Measurements from ENCODE around the gene KIF6.
"Not testable (repeated sequence)": the region's sequence is repeated elsewhere in the genome, so short reads cannot be mapped to it uniquely, and the experiment has no call there.

The KIF6 gene

DNA sequence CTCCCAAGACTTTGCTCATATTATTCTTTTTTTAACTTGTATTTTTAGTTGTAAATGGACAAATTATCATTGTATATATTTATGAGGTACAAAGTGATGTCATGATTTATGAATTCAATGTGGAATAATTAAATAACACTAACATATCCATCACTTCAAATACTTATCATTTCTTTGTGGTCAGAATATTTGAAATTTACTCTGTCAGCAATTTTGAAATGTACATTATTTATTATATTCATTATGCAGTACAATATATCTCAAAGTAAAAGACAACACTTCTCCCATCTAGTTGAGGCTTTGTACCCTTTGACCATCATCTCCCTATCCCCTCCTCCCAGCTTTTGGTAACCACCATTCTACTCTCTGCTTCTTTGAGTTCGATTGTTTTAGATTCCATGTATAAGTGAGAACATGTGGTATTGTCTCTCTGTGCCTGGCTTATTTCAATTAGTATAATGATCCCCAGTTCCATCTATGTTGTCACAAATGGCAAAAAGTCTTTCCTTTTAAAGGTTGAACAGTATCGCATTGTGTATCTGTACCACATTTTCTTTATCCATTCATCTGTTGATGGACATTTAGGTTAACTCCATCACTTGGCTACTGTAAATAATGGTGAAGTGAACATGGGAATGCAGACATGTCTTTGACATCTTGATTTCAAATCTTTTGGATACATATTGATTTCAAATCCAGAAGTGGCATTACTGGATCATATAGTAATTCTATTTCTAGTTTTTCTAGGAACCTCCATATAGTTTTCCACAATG, 197.2 kb downstream of the KIF6 start:
- Histone ChIP-seq H3K36me3 (no peaks in the 10 kb centered on the region), H3K4me1 (peaks cover 17 to 29% (median 25%) of the 10 kb centered on the region in 10 experiments), H3K27ac (no peak overlapping the region), H3K4me3 (no peak overlapping the region), H3K9ac (no peak overlapping the region), H3K4me2 (no peak overlapping the region), H3K9me3 (replicated peaks in 1 of 11) (peaks cover 6 to 14% (median 9%) of the 10 kb centered on the region in 11 experiments), H3K27me3 (no peaks in the 10 kb centered on the region), H4K20me1 (no peaks in the 10 kb centered on the region)
- TF ChIP-seq Cebpa-rat (IDR thresholded peaks at IDR 0.05) = no peak

DNA sequence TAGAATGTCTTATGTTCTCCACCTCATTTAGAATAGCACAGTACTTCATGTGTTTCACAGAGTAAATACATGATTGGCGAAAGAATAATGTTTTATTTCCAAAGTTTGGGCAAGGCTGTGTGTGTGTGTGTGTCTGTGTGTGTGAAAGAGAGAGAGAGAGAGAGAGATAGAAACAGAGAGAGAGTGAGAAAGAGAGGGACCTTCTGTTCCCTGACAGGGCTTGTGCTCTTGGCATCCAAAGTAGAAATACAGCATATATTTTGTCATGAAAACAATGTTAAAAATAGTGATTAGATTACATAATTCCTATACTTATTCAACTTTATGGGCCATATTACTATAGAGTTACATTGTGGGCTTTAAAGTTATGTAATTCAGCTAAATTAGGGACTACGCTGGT, 201.2 kb downstream of the KIF6 start:
- no peak for TF ChIP-seq Cebpa-rat (IDR thresholded peaks at IDR 0.05)
- Histone ChIP-seq H3K9me3 (replicated peaks in 1 of 11) (peaks cover 0 to 2% (median 0%) of the 10 kb centered on the region in 11 experiments; a peak in 1 of 22 replicates), H3K4me3 (no peak overlapping the region), H3K4me1 (no peaks in the 10 kb centered on the region; a peak in 1 of 20 replicates), H3K4me2 (no peak overlapping the region), H4K20me1 (no peaks in the 10 kb centered on the region), H3K27ac (no peak overlapping the region), H3K36me3 (no peaks in the 10 kb centered on the region), H3K9ac (no peak overlapping the region), H3K27me3 (no peaks in the 10 kb centered on the region)

DNA sequence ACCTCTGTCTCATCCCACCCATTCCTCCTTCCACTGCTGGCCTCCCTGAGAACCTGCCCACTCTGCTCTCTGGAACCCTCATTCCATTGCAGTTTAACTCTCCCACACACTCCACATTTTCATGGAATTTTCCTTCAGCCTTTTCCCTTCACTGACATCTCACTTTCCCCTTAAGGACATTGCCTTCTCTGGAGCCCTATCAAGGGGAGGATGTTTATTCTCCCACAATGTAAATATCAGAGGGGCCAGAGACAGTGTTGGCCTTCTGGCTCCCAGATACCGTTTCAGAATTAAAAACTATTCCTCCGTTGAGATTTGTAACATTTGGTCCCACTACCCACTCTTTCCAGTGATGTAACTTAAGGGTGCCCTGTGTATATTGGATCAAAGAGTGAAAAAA, 203.2 kb downstream of the KIF6 start:
- no peak for TF ChIP-seq Cebpa-rat (IDR thresholded peaks at IDR 0.05)
- no peaks in the 10 kb centered on the region for H3K27me3 ChIP-seq
- H3K4me2 ChIP-seq = no peak overlapping the region
- no peak overlapping the region for H3K9ac ChIP-seq
- H4K20me1 ChIP-seq = no peaks in the 10 kb centered on the region
- no peak overlapping the region for H3K4me3 ChIP-seq
- no peaks in the 10 kb centered on the region for H3K4me1 ChIP-seq
- no peaks in the 10 kb centered on the region for H3K36me3 ChIP-seq
- no peak overlapping the region for H3K27ac ChIP-seq
- no peaks in the 10 kb centered on the region for H3K9me3 ChIP-seq (replicated peaks in 1 of 11)

DNA sequence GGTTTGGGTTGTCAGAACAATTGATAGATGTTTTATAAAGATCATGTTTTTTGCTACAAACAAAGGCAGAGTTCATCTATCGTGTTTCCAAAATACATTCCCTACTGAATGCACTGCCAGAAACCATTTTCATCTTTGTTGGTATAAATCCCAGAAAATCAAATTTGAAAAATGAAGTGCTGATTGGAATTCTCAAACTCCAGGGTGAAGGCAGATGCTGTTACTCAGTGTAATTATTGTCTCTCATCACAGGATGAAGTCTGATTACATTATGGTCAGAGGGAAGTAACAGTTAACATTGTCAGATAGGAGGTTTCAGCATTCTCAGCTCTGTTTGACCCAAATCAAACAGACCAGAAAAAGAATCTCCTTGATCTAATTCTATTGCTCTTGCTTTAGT, 204.3 kb downstream of the KIF6 start:
- no peak for TF ChIP-seq Cebpa-rat (IDR thresholded peaks at IDR 0.05)
- no peaks in the 10 kb centered on the region for H3K36me3 ChIP-seq
- no peak overlapping the region for H3K27ac ChIP-seq
- H4K20me1 ChIP-seq = no peaks in the 10 kb centered on the region
- H3K27me3 ChIP-seq = no peaks in the 10 kb centered on the region
- no peaks in the 10 kb centered on the region for H3K4me1 ChIP-seq
- no peak overlapping the region for H3K9ac ChIP-seq
- no peak overlapping the region for H3K4me2 ChIP-seq
- H3K9me3 ChIP-seq (replicated peaks in 1 of 11) = no peaks in the 10 kb centered on the region
- no peak overlapping the region for H3K4me3 ChIP-seq

DNA sequence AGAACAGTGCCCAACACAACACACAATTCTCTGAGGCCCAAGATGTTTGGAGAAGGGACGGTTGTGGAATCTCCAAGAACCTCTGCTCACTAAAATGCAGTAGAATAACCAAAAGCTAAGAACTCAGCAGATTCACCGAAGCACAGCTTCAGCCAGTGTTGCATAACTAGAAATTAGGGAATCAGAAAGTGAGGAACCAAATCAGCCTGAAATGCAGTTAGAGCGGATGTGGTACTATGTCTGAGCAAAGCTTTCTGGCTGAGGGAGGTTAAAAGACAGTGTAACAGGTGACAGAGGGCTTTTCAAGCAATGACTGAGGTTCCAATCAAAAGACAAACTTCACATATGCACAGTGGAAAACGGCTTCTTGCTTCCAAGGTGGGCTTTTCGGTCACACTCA, 204.8 kb downstream of the KIF6 start:
- Histone ChIP-seq H3K9me3 (replicated peaks in 1 of 11) (no peaks in the 10 kb centered on the region), H3K27ac (no peak overlapping the region), H3K4me3 (no peak overlapping the region), H4K20me1 (no peaks in the 10 kb centered on the region), H3K36me3 (no peaks in the 10 kb centered on the region), H3K4me1 (no peaks in the 10 kb centered on the region), H3K4me2 (no peak overlapping the region), H3K27me3 (no peaks in the 10 kb centered on the region), H3K9ac (no peak overlapping the region)
- TF ChIP-seq Cebpa-rat (IDR thresholded peaks at IDR 0.05) = no peak

DNA sequence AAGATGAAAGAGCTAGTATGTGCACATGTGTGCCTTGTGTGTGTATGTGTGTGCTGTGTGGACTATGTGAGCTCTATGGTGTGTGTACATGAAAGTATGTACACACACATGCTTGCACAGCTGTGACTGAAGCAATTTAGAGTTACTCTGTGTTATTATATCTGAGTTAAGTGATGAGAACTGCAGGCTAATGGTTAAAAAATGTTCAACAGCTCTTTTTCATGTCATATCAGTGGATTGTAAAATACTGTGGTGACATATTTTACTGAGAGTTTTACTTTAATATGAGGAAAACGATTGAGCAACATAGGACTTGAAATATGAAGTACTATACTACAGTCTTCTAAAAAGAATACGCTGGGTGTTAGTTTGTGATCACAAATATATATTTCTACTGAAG, 207.0 kb downstream of the KIF6 start:
- TF ChIP-seq Cebpa-rat (IDR thresholded peaks at IDR 0.05) = no peak

DNA sequence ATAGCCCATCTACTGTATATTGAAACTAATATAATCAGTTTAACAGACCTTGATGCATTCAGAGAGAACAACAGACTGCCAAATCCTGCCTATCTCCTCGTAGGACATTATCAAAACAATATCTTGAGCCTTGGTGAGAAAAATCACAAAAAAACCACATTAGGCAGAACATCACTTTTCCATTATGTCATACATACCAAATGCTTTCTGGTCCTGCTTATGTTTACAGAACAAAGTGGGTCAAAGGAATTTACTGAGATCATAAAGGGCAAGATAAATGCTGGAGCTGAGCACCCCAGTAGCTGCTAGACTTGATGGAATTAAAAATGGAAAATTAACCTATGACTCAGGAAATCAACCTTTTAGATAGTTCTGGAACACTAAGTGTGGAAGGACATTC, 207.5 kb downstream of the KIF6 start:
- Histone ChIP-seq H3K4me1 (no peaks in the 10 kb centered on the region), H3K27ac (no peak overlapping the region), H3K4me2 (no peak overlapping the region), H3K9me3 (replicated peaks in 1 of 11) (no peaks in the 10 kb centered on the region), H3K4me3 (no peak overlapping the region), H3K9ac (no peak overlapping the region), H3K36me3 (no peaks in the 10 kb centered on the region), H3K27me3 (no peaks in the 10 kb centered on the region), H4K20me1 (no peaks in the 10 kb centered on the region)
- TF ChIP-seq Cebpa-rat (IDR thresholded peaks at IDR 0.05) = no peak

More for the DNA sequence above, 207.0 kb downstream of the KIF6 start:
- Histone ChIP-seq H4K20me1 (no peaks in the 10 kb centered on the region), H3K4me1 (no peaks in the 10 kb centered on the region), H3K9me3 (replicated peaks in 1 of 11) (no peaks in the 10 kb centered on the region), H3K4me3 (no peak overlapping the region), H3K36me3 (no peaks in the 10 kb centered on the region), H3K27ac (no peak overlapping the region), H3K4me2 (no peak overlapping the region), H3K9ac (no peak overlapping the region), H3K27me3 (no peaks in the 10 kb centered on the region)

DNA sequence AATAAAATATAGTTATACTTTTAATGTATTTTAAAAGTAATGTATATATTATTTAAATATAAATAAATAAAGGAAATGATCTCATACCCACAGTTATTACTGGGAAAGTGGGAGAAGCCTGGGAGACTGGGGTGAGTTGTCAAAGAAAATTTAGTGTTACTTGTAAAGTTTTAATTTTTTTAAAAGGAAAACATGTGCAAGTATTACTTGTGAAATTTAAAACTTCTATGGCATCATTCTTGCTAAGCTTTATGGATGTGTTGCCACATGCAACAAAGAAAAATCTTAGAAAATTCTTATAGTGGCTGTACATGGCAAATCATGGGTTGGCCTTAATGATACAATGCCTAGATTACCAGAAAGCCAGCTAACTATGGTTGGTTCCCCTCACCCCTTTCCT, 208.7 kb downstream of the KIF6 start:
- no peak for TF ChIP-seq Cebpa-rat (IDR thresholded peaks at IDR 0.05)
- Histone ChIP-seq H3K27ac (no peak overlapping the region), H4K20me1 (no peaks in the 10 kb centered on the region), H3K36me3 (no peaks in the 10 kb centered on the region), H3K4me2 (no peak overlapping the region), H3K9ac (no peak overlapping the region), H3K4me3 (no peak overlapping the region), H3K27me3 (no peaks in the 10 kb centered on the region), H3K9me3 (replicated peaks in 1 of 11) (no peaks in the 10 kb centered on the region), H3K4me1 (no peaks in the 10 kb centered on the region)

DNA sequence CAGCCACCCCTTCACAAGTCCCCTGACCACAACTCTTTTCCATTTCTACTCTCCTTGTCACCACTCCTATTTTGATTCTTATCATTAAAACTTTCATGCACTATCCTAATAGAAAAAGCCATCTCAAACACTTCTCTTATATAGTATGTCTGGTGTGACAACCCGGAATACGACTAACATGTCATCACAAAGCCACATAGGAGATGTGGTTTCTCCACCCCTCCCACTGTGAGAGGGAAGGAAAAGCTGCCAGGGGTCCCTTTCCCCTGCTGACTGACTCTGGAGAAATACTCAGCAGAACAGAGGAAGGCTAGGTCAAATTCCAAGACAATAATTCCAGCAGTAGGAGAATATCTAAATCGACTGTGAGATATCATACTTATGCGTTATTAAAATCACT, 209.7 kb downstream of the KIF6 start:
- no peak for TF ChIP-seq Cebpa-rat (IDR thresholded peaks at IDR 0.05)
- Histone ChIP-seq H4K20me1 (no peaks in the 10 kb centered on the region), H3K36me3 (no peaks in the 10 kb centered on the region), H3K9me3 (replicated peaks in 1 of 11) (peaks cover 0 to 3% (median 0%) of the 10 kb centered on the region in 11 experiments; a peak in 3 of 22 replicates), H3K4me2 (no peak overlapping the region), H3K4me1 (no peaks in the 10 kb centered on the region), H3K4me3 (no peak overlapping the region), H3K9ac (no peak overlapping the region), H3K27me3 (no peaks in the 10 kb centered on the region), H3K27ac (no peak overlapping the region)

DNA sequence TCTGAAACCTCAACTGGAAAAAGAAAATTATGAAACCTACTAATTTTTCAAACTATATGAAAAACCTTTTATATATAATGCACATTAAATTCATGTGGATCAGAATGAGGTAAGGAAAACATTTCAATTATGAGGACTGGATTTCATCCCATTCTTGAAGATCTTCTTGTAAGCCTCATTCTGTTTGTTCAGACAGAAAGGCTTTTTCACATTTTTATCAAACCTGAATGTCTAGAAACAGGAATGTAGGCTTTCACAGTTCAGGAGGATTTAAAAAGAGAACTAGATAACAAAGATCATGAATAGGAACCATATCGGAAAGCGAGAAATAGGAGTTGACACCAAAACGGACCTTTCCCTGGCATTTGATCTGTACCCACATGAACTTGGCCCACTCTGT, 210.2 kb downstream of the KIF6 start:
- TF ChIP-seq Cebpa-rat (IDR thresholded peaks at IDR 0.05) = no peak
- no peak overlapping the region for H3K9ac ChIP-seq
- no peak overlapping the region for H3K27ac ChIP-seq
- H3K4me1 ChIP-seq = no peaks in the 10 kb centered on the region
- no peak overlapping the region for H3K4me2 ChIP-seq
- no peaks in the 10 kb centered on the region for H3K27me3 ChIP-seq
- H3K36me3 ChIP-seq = no peaks in the 10 kb centered on the region
- no peak overlapping the region for H3K4me3 ChIP-seq
- H4K20me1 ChIP-seq = no peaks in the 10 kb centered on the region
- peaks cover 0 to 8% (median 2%) of the 10 kb centered on the region in 11 experiments; a peak in 4 of 22 replicates for H3K9me3 ChIP-seq (replicated peaks in 1 of 11)

DNA sequence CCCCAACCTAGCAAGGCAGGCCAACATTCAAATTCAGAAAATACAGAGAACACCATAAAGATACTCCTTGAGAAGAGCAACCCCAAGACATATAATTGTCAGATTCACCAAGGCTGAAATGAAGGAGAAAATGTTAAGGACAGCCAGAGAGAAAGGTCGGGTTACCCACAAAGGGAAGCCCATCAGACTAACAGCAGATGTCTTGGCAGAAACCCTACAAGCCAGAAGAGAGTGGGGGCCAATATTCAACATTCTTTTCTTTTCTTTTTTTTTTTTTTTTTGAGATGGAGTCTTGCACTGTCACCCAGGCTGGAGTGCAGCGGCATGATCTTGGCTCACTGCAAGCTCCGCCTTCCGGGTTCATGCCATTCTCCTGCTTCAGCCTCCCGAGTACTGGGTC, 215.4 kb downstream of the KIF6 start:
- H3K4me1 ChIP-seq, H3K9ac ChIP-seq, H4K20me1 ChIP-seq, H3K4me3 ChIP-seq, H3K27me3 ChIP-seq, H3K4me2 ChIP-seq, H3K36me3 ChIP-seq, H3K27ac ChIP-seq: not testable (repeated sequence)
- H3K9me3 ChIP-seq (replicated peaks in 1 of 11) = peaks cover 7 to 41% (median 16%) of the 10 kb centered on the region in 11 experiments; a peak in 15 of 22 replicates

All from BLaER1 treated with 17β-estradiol and CSF1 and Interleukin-3, amounts not matched to agents 10 nM and 100 nM (cell line).